Measurements from ENCODE around the gene PCDH12. TPM values are rescaled to one million over a fixed set of nuclear protein-coding genes. Genes with fewer than 3 reads are reported as not detected.

PCDH12 gene
- total and polyA plus RNA-seq, 2 donors (not counting 1 experiment from before 2014, with no cell fraction given), result 0.01 TPM; not detected in 1

- no peak for ATAC-seq (ENCODE audit: low read depth)
- intact Hi-C loops (cut with micrococcal nuclease), result no loop called here
- no peak overlapping the region for H3K9ac ChIP-seq (ENCODE audit: low read length)
- H3K9me3 Mint-ChIP-seq (ENCODE audit: insufficient read depth), result no peaks in the 10 kb centered on the region
- ChIA-PET CTCF (interaction anchor here (0.6 to 4.5 kb wide), 2 partner anchors 19 to 52 kb away, joined by 4 to 25 read pairs; no protein-coding TSS in a partner anchor), POLR2A (no interaction called here)
- no peak overlapping the region for H3K27ac ChIP-seq (ENCODE audit: low read length in 2 of 2)
- H3K27me3 ChIP-seq (replicated peaks in 1 of 4; ENCODE audit: control extremely low read depth in 1 of 4, control insufficient read depth in 3 of 4, insufficient read depth in 4 of 4, low read length in 3 of 4), result no peaks in the 10 kb centered on the region
- no peak overlapping the region for H2AFZ ChIP-seq (ENCODE audit: insufficient read depth, low read depth, low read length, poor library complexity, severe bottlenecking)
- WGBS (ENCODE audit: insufficient coverage), result 78% methylated on average over 5 of the region's 6 CpGs
- H3K4me1 ChIP-seq (ENCODE audit: control insufficient read depth in 2 of 2, insufficient read depth in 2 of 2, low read length in 2 of 2), result no peaks in the 10 kb centered on the region
- no peak for DNase-seq
- no peak overlapping the region for H3K4me3 ChIP-seq (ENCODE audit: control extremely low read depth in 1 of 5, extremely low read depth in 1 of 5, insufficient read depth in 1 of 5, low read depth in 2 of 5, low read length in 4 of 5)
- H4K20me1 ChIP-seq (ENCODE audit: control insufficient read depth, insufficient read depth, low read length, poor library complexity, severe bottlenecking), result no peaks in the 10 kb centered on the region
- no peaks in the 10 kb centered on the region for H3K9me3 ChIP-seq (ENCODE audit: control extremely low read depth in 1 of 3, control insufficient read depth in 2 of 3, insufficient read depth in 1 of 3, low read length in 2 of 3)
- peak overlapping the region; percentile 59 for H3K27ac Mint-ChIP-seq
- peaks cover 2 to 25% of the 10 kb centered on the region in 2 experiments for H3K36me3 ChIP-seq (replicated peaks in 1 of 2; ENCODE audit: control extremely low read depth in 1 of 2, control insufficient read depth in 1 of 2, extremely low read depth in 1 of 2, insufficient read depth in 2 of 2, low read length in 1 of 2)
- H3K27me3 Mint-ChIP-seq, result no peaks in the 10 kb centered on the region
- H3K4me3 Mint-ChIP-seq, result no peak overlapping the region
- H3K4me1 Mint-ChIP-seq, result no peaks in the 10 kb centered on the region
- no peak overlapping the region for H3K4me2 ChIP-seq (replicated peaks; ENCODE audit: low read depth, low read length, poor library complexity, severe bottlenecking)
- no peak for TF ChIP-seq CTCF (IDR thresholded peaks at IDR 0.05)
- TF ChIP-seq EZH2 (IDR thresholded peaks at IDR 0.05; ENCODE audit: borderline replicate concordance, insufficient read depth, low read depth, low read length, poor library complexity, severe bottlenecking), result no peak
- H3K79me2 ChIP-seq (ENCODE audit: control insufficient read depth, insufficient read depth, low read length), result no peaks in the 10 kb centered on the region
Observed at GRCh38 chr5:141941307-141941706, 16.7 kb downstream of the PCDH12 start.

DNA sequence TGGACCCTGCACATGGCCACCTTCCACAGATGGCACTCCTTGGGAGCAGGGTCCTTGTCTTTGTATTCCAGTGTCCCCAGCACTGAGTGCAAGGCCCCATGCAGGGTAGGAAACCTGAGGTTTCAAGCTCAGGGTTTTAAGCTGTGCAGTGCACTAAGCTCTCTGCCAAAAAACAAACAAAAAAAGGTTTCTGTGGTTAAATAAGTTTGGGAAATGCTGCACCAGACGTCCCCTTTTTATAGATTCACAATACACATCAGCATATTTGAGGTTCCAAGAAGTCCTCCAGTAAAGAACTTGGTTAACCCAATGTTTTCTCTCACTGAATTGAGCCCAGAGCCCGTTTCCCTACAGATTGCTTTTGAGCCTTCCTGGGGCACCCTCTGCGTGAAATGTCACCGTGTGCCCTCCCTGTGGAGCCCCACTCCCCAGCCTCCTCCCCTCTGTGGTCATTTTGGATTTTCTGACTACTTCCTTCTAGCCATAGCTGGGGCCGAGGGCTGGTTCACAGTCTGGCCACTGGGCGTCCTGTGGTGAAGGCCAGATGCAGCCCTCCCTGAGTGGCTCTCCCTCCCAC, 17.2 kb downstream of the PCDH12 start:
- peak overlapping the region; percentile 41 for H3K27ac Mint-ChIP-seq
- peaks cover 2 to 28% of the 10 kb centered on the region in 2 experiments for H3K36me3 ChIP-seq (replicated peaks in 1 of 2; ENCODE audit: control extremely low read depth in 1 of 2, control insufficient read depth in 1 of 2, extremely low read depth in 1 of 2, insufficient read depth in 2 of 2, low read length in 1 of 2)
- no peak for ATAC-seq (ENCODE audit: low read depth)

More for the DNA sequence above, 17.2 kb downstream of the PCDH12 start:
- TF ChIP-seq EZH2 (IDR thresholded peaks at IDR 0.05; ENCODE audit: borderline replicate concordance, insufficient read depth, low read depth, low read length, poor library complexity, severe bottlenecking), result no peak
- no peak for TF ChIP-seq CTCF (IDR thresholded peaks at IDR 0.05)
- DNase-seq, result no peak
- Histone ChIP-seq H4K20me1 (ENCODE audit: control insufficient read depth, insufficient read depth, low read length, poor library complexity, severe bottlenecking) (no peaks in the 10 kb centered on the region), H3K4me3 (ENCODE audit: control extremely low read depth in 1 of 5, extremely low read depth in 1 of 5, insufficient read depth in 1 of 5, low read depth in 2 of 5, low read length in 4 of 5) (no peak overlapping the region), H3K79me2 (ENCODE audit: control insufficient read depth, insufficient read depth, low read length) (no peaks in the 10 kb centered on the region), H3K9ac (ENCODE audit: low read length) (no peak overlapping the region), H2AFZ (ENCODE audit: insufficient read depth, low read depth, low read length, poor library complexity, severe bottlenecking) (no peak overlapping the region), H3K4me2 (replicated peaks; ENCODE audit: low read depth, low read length, poor library complexity, severe bottlenecking) (no peak overlapping the region), H3K4me1 (ENCODE audit: control insufficient read depth in 2 of 2, insufficient read depth in 2 of 2, low read length in 2 of 2) (no peaks in the 10 kb centered on the region), H3K27ac (ENCODE audit: low read length in 2 of 2) (no peak overlapping the region), H3K9me3 (ENCODE audit: control extremely low read depth in 1 of 3, control insufficient read depth in 2 of 3, insufficient read depth in 1 of 3, low read length in 2 of 3) (no peaks in the 10 kb centered on the region), H3K27me3 (replicated peaks in 1 of 4; ENCODE audit: control extremely low read depth in 1 of 4, control insufficient read depth in 3 of 4, insufficient read depth in 4 of 4, low read length in 3 of 4) (no peaks in the 10 kb centered on the region)
- CTCF ChIA-PET, result interaction anchor here (1.2 to 4.5 kb wide), 2 partner anchors 20 to 62 kb away, joined by 3 to 25 read pairs; no protein-coding TSS in a partner anchor
- 35% methylated on average over 4 of the region's 6 CpGs for WGBS (ENCODE audit: insufficient coverage)
- Mint-ChIP-seq H3K4me1 (no peaks in the 10 kb centered on the region), H3K27me3 (no peaks in the 10 kb centered on the region), H3K9me3 (ENCODE audit: insufficient read depth) (no peaks in the 10 kb centered on the region), H3K4me3 (no peak overlapping the region)
- POLR2A ChIA-PET, result no interaction called here
- intact Hi-C loops (cut with micrococcal nuclease), result no loop called here
